HG03558 (cell line): Measurements from ENCODE around the gene KCNJ14.

ENCODE experiments used
- ATAC-seq: cut with Tn5 transposase; IDR thresholded peaks from one replicate; pipeline ENCODE4 v1.9.1; 2021; ENCODE audit warnings: moderate number of reproducible peaks; ENCODE audit not compliant: unreplicated experiment; ENCODE audit errors: extremely low read depth

KCNJ14 gene

GRCh38 chr19:48455171-48455907 is at the start of gene KCNJ14:
Gene KCNJ14, plus strand, starts transcription at chr19:48455574. Its CDS starts 6,151 bp downstream, at chr19:48461725.
- no peak for ATAC-seq

- no peak for ATAC-seq
These were observed 49.5 kb upstream of the KCNJ14 start for GRCh38 chr19:48405850-48406249.

GRCh38 chr19:48413879-48414587 is 41.3 kb upstream of the KCNJ14 start:
- ATAC-seq: no peak

- ATAC-seq: no peak
These were observed 40.0 kb upstream of the KCNJ14 start for GRCh38 chr19:48415395-48415794.

GRCh38 chr19:48415806-48416221 is 39.6 kb upstream of the KCNJ14 start:
- no peak for ATAC-seq

- no peak for ATAC-seq
These were observed 38.0 kb upstream of the KCNJ14 start for GRCh38 chr19:48417421-48417820.

- no peak for ATAC-seq
These were observed 36.9 kb upstream of the KCNJ14 start for GRCh38 chr19:48418317-48419064.

- no peak for ATAC-seq
These were observed 36.0 kb upstream of the KCNJ14 start for GRCh38 chr19:48419158-48419920.

GRCh38 chr19:48421548-48421947 is 33.8 kb upstream of the KCNJ14 start:
- no peak for ATAC-seq

GRCh38 chr19:48424694-48425219 is 30.6 kb upstream of the KCNJ14 start:
- ATAC-seq: no peak

GRCh38 chr19:48428670-48429069 is 26.7 kb upstream of the KCNJ14 start:
- no peak for ATAC-seq

- no peak for ATAC-seq
These were observed 22.0 kb upstream of the KCNJ14 start for GRCh38 chr19:48433337-48433736.

- ATAC-seq: no peak
These were observed 18.8 kb upstream of the KCNJ14 start for GRCh38 chr19:48436586-48436985.

GRCh38 chr19:48441360-48442050 is 13.9 kb upstream of the KCNJ14 start:
- ATAC-seq: no peak

GRCh38 chr19:48442116-48443035 is 13.0 kb upstream of the KCNJ14 start:
- no peak for ATAC-seq

GRCh38 chr19:48443256-48443655 is 12.1 kb upstream of the KCNJ14 start:
- ATAC-seq: no peak

- ATAC-seq: no peak
These were observed 11.6 kb upstream of the KCNJ14 start for GRCh38 chr19:48443731-48444128.

- no peak for ATAC-seq
These were observed 11.0 kb upstream of the KCNJ14 start for GRCh38 chr19:48444129-48444935.
